NCI-H345 (cell line): ENCODE results near the gene ITSN1.
"Not testable (repeated sequence)": the region's sequence is repeated elsewhere in the genome, so short reads cannot be mapped to it uniquely, and the experiment has no call there.

Experiments
- DNase-seq: peaks from one replicate; lab custom pipeline; 2025; lab: John Stamatoyannopoulos, UW

ITSN1 gene

GRCh38 chr21:33642027-33642895 is at the start of gene ITSN1:
Gene ITSN1, plus strand, starts transcription at chr21:33642501. Its CDS starts 76,328 bp downstream, at chr21:33718829.
- peak; percentile 100 for DNase-seq

GRCh38 chr21:33598051-33598450 is 44.2 kb upstream of the ITSN1 start:
- DNase-seq, result no peak

- no peak for DNase-seq
Observed at GRCh38 chr21:33608559-33608958, 33.7 kb upstream of the ITSN1 start.

- no peak for DNase-seq
Observed at GRCh38 chr21:33611006-33611744, 31.1 kb upstream of the ITSN1 start.

- DNase-seq, result not testable (repeated sequence)
Observed at GRCh38 chr21:33617565-33617964, 24.7 kb upstream of the ITSN1 start.

GRCh38 chr21:33618407-33618806 is 23.9 kb upstream of the ITSN1 start:
- DNase-seq, result no peak

GRCh38 chr21:33619726-33620125 is 22.6 kb upstream of the ITSN1 start:
- DNase-seq, result no peak

- DNase-seq, result no peak
Observed at GRCh38 chr21:33622253-33622652, 20.0 kb upstream of the ITSN1 start.

- DNase-seq, result not testable (repeated sequence)
Observed at GRCh38 chr21:33626151-33626550, 16.1 kb upstream of the ITSN1 start.

- no peak for DNase-seq
Observed at GRCh38 chr21:33634254-33634653, 8.0 kb upstream of the ITSN1 start.

GRCh38 chr21:33640697-33641351 is 1.5 kb upstream of the ITSN1 start:
- peak; percentile 36 for DNase-seq

- peak; percentile 100 for DNase-seq
Observed at GRCh38 chr21:33641352-33642026, 812 bp upstream of the ITSN1 start, which contains the start of gene CRYZL1. Gene CRYZL1, minus strand, starts transcription at chr21:33641741. Its CDS starts 10,190 bp downstream, at chr21:33631551.

- DNase-seq, result peak; percentile 49
Observed at GRCh38 chr21:33642896-33643657, 776 bp downstream of the ITSN1 start.

- DNase-seq, result no peak
Observed at GRCh38 chr21:33643658-33644311, 1.5 kb downstream of the ITSN1 start.

GRCh38 chr21:33644383-33645074 is 2.2 kb downstream of the ITSN1 start:
- DNase-seq, result no peak

- no peak for DNase-seq
Observed at GRCh38 chr21:33645730-33646129, 3.4 kb downstream of the ITSN1 start.

- DNase-seq, result no peak
Observed at GRCh38 chr21:33647587-33647986, 5.3 kb downstream of the ITSN1 start.

- DNase-seq, result no peak
Observed at GRCh38 chr21:33648555-33648954, 6.3 kb downstream of the ITSN1 start.

GRCh38 chr21:33650230-33650629 is 7.9 kb downstream of the ITSN1 start:
- no peak for DNase-seq

GRCh38 chr21:33650929-33651509 is 8.7 kb downstream of the ITSN1 start:
- DNase-seq, result no peak
